H9 (cell line): Measurements from ENCODE around the gene CREB5. TPM values are rescaled to one million over a fixed set of nuclear protein-coding genes. Genes with fewer than 3 reads are reported as not detected.

Experiments
- DNase-seq: peaks from one replicate; pipeline ENCODE4 v3.0.0-alpha.2; 2017
- H2AFZ ChIP-seq: one replicate; pipeline ENCODE4 v1.6.1; 2013; ENCODE audit warnings: mild to moderate bottlenecking, low read length, control low read depth, moderate library complexity
- H2AK5ac ChIP-seq: 2 replicates; pipeline ENCODE4 v1.6.1; 2013; ENCODE audit warnings: low read length, control low read depth, mixed read lengths; ENCODE audit not compliant: insufficient read length
- H2BK120ac ChIP-seq: one replicate; pipeline ENCODE4 v1.6.1; 2013; ENCODE audit warnings: low read depth, mild to moderate bottlenecking, low read length, control low read depth, inconsistent platforms; ENCODE audit not compliant: poor library complexity, severe bottlenecking
- H2BK12ac ChIP-seq: 2 replicates; pipeline ENCODE4 v1.6.1; 2013; ENCODE audit warnings: low read length, control low read depth, mixed read lengths, low read depth; ENCODE audit not compliant: insufficient read length
- H2BK15ac ChIP-seq: 2 replicates; pipeline ENCODE4 v1.6.1; 2013; ENCODE audit warnings: low read depth, low read length, control low read depth
- H2BK20ac ChIP-seq: one replicate; pipeline ENCODE4 v1.6.1; 2013; ENCODE audit warnings: low read depth, mild to moderate bottlenecking, low read length, control low read depth, inconsistent platforms; ENCODE audit not compliant: poor library complexity, severe bottlenecking
- H2BK5ac ChIP-seq: 2 replicates; pipeline ENCODE4 v1.6.1; 2013; ENCODE audit warnings: low read length, control low read depth, mixed read lengths; ENCODE audit not compliant: insufficient read length
- H3K14ac ChIP-seq: 2 replicates; pipeline ENCODE4 v1.6.1; 2013; ENCODE audit warnings: low read length, control low read depth; ENCODE audit not compliant: insufficient read depth
- H3K18ac ChIP-seq: 2 replicates; pipeline ENCODE4 v1.6.1; 2013; ENCODE audit warnings: low read depth, mild to moderate bottlenecking, mixed read lengths, low read length, control low read depth; ENCODE audit not compliant: insufficient read length
- H3K23ac ChIP-seq: 2 replicates; pipeline ENCODE4 v1.6.1; 2013; ENCODE audit warnings: low read length, control low read depth, mixed read lengths, low read depth; ENCODE audit not compliant: insufficient read length
- H3K23me2 ChIP-seq: 2 replicates; pipeline ENCODE4 v1.6.1; 2013; ENCODE audit warnings: low read depth, mild to moderate bottlenecking, mixed read lengths, low read length, control low read depth; ENCODE audit not compliant: insufficient read length, poor library complexity, severe bottlenecking
- H3K27ac ChIP-seq: 2 replicates; pipeline ENCODE4 v1.5.1; 2013; ENCODE audit warnings: low read length, control low read depth, mixed read lengths, low read depth; ENCODE audit not compliant: insufficient read length
- H3K27me3 ChIP-seq: 2 replicates; pipeline ENCODE4 v1.6.1; 2013; ENCODE audit warnings: low read length, control low read depth, inconsistent platforms; ENCODE audit not compliant: insufficient read depth
- H3K4ac ChIP-seq: 2 replicates; pipeline ENCODE4 v1.6.1; 2013; ENCODE audit warnings: low read depth, mild to moderate bottlenecking, control low read depth, inconsistent platforms, low read length, moderate library complexity
- H3K4me1 ChIP-seq: 2 replicates; pipeline ENCODE4 v1.6.1; 2013; ENCODE audit warnings: low read length, control low read depth, inconsistent platforms; ENCODE audit not compliant: insufficient read depth
- H3K4me2 ChIP-seq: 2 replicates; pipeline ENCODE4 v1.6.1; 2013; ENCODE audit warnings: low read length, control low read depth, mixed read lengths; ENCODE audit not compliant: insufficient read length, insufficient read depth
- H3K56ac ChIP-seq: 2 replicates; pipeline ENCODE4 v1.6.1; 2013; ENCODE audit warnings: low read depth, mild to moderate bottlenecking, mixed read lengths, low read length, control low read depth; ENCODE audit not compliant: insufficient read length
- H3K79me1 ChIP-seq: 2 replicates; pipeline ENCODE4 v1.6.1; 2013; ENCODE audit warnings: low read depth, mild to moderate bottlenecking, moderate library complexity, low read length, control low read depth, inconsistent platforms; ENCODE audit not compliant: insufficient read depth, poor library complexity, severe bottlenecking
- H3K79me2 ChIP-seq: 2 replicates; pipeline ENCODE4 v1.6.1; 2013; ENCODE audit warnings: low read length, control low read depth, inconsistent platforms; ENCODE audit not compliant: insufficient read depth
- H3K9ac ChIP-seq: 2 replicates; pipeline ENCODE4 v1.6.1; 2013; ENCODE audit warnings: low read length, control low read depth, mixed read lengths; ENCODE audit not compliant: insufficient read length; ENCODE audit errors: extremely low read depth
- H3K9me3 ChIP-seq: one replicate; pipeline ENCODE4 v1.6.1; 2013; ENCODE audit warnings: low read depth, low read length, inconsistent platforms; ENCODE audit not compliant: control insufficient read depth
- H3T11ph ChIP-seq: one replicate; pipeline ENCODE4 v1.6.1; 2013; ENCODE audit warnings: mild to moderate bottlenecking, low read length, control low read depth, inconsistent platforms
- H4K20me1 ChIP-seq: one replicate; pipeline ENCODE4 v1.6.1; 2013; ENCODE audit not compliant: control insufficient read depth, insufficient read length, insufficient read depth
- H4K5ac ChIP-seq: 2 replicates; pipeline ENCODE4 v1.6.1; 2013; ENCODE audit warnings: low read depth, mild to moderate bottlenecking, mixed read lengths, low read length, control low read depth; ENCODE audit not compliant: insufficient read length
- H4K8ac ChIP-seq: replicated peaks from 2 replicates; pipeline ENCODE4 v1.6.1; 2013; ENCODE audit warnings: low read length, control low read depth, mixed read lengths, low read depth; ENCODE audit not compliant: insufficient read length
- H4K91ac ChIP-seq: 2 replicates; pipeline ENCODE4 v1.6.1; 2013; ENCODE audit warnings: low read depth, mild to moderate bottlenecking, moderate library complexity, mixed read lengths, low read length, control low read depth; ENCODE audit not compliant: insufficient read length
- H3K27ac Mint-ChIP-seq, 3 experiments: 2 replicates in 2 of 3; 3 replicates in 1 of 3; pipeline ENCODE4 v1.8.0; 2020 to 2021; ENCODE audit warnings: mixed read lengths in 3 of 3, mild to moderate bottlenecking in 1 of 3, moderate library complexity in 1 of 3
- H3K27me3 Mint-ChIP-seq: 2 replicates; pipeline ENCODE4 v1.8.0; 2021; ENCODE audit warnings: low read depth, mild to moderate bottlenecking, moderate library complexity, mixed read lengths
- H3K36me3 Mint-ChIP-seq, 3 experiments: 2 replicates in 2 of 3; 3 replicates in 1 of 3; pipeline ENCODE4 v1.8.0; 2020 to 2021; ENCODE audit warnings: low read depth in 3 of 3, mixed read lengths in 3 of 3; ENCODE audit not compliant: insufficient read depth in 1 of 3
- H3K4me1 Mint-ChIP-seq, 2 experiments: 2 replicates each; pipeline ENCODE4 v1.8.0; 2020; ENCODE audit warnings: mixed read lengths in 2 of 2
- H3K4me3 Mint-ChIP-seq, 2 experiments: 2 replicates in 1 of 2; 3 replicates in 1 of 2; pipeline ENCODE4 v1.8.0; 2020 to 2021; ENCODE audit warnings: mild to moderate bottlenecking in 2 of 2, mixed read lengths in 2 of 2, moderate library complexity in 1 of 2
- H3K9me3 Mint-ChIP-seq, 2 experiments: 2 replicates in 1 of 2; 3 replicates in 1 of 2; pipeline ENCODE4 v1.8.0; 2020; ENCODE audit warnings: mild to moderate bottlenecking in 2 of 2, mixed read lengths in 2 of 2, moderate library complexity in 1 of 2
- CTCF ChIP-seq: fragments of 200-600 bp; sonication (generic); conservative IDR thresholded peaks from 3 replicates; pipeline ENCODE4 v1.8.0; 2021; ENCODE audit warnings: antibody characterized with exemption, mild to moderate bottlenecking
- WGBS: extraction: QIAGEN DNeasy Blood & Tissue Kit; methylation state at CpG from one replicate; pipeline ENCODE4 v1.1.7; 2013; ENCODE audit warnings: missing lambda C conversion rate, low lambda C conversion rate, mixed read lengths; ENCODE audit not compliant: insufficient read length; ENCODE audit errors: extremely low coverage; 5-methylcytosine and 5-hydroxymethylcytosine counted together
- total RNA-seq: library from RNA; stranded (reverse); gene quantifications from 2 replicates; pipeline ENCODE4 v1.2.1, GENCODE V29; 2021

The CREB5 gene
- total RNA-seq, 1 experiment from 2014 or later, result 4.0 TPM

DNA sequence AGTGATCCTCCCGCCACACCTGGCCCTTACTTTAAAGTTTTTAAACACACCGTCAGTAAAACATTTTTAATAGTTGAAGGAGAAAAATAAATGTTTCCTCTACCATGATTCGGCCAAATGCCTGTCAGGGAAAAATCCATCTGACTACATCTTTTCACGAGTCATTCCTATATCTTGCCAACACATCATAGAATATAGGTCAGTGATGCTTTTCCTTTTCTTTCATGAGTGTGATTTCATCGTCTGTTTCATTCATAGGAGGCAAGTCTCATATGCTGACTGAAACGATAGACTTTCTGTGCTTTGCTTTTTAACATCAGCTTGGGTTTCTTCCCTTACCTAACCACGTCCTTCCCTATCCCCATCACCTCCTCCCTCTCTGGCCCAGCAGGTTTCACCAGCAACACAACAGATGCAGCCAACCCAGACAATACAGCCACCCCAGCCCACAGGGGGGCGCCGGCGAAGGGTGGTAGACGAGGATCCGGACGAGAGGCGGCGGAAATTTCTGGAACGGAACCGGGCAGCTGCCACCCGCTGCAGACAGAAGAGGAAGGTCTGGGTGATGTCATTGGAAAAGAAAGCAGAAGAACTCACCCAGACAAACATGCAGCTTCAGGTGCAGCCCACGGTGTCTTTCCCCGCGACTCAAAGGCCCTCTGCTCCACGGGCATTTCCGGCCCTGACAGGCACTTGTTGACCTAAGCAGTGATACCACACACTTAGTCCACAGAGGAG is 396.6 kb downstream of the CREB5 start:
- H3K23me2 ChIP-seq, result no peaks in the 10 kb centered on the region
- no peak overlapping the region for H3K4me2 ChIP-seq
- H2BK12ac ChIP-seq, result no peak overlapping the region
- H3K27me3 ChIP-seq, result no peaks in the 10 kb centered on the region
- no peak overlapping the region for H3K4me3 Mint-ChIP-seq
- H2BK15ac ChIP-seq, result no peak overlapping the region
- no peak overlapping the region for H2BK120ac ChIP-seq
- no peak overlapping the region for H3K23ac ChIP-seq
- H4K20me1 ChIP-seq, result no peaks in the 10 kb centered on the region
- no peaks in the 10 kb centered on the region for H3K79me2 ChIP-seq
- H2BK20ac ChIP-seq, result no peak overlapping the region
- H3K9me3 ChIP-seq, result no peaks in the 10 kb centered on the region
- H3K27ac ChIP-seq, result no peak overlapping the region
- H3K4me1 ChIP-seq, result no peaks in the 10 kb centered on the region
- H3K14ac ChIP-seq, result no peak overlapping the region; the same call in 1 of the 2 replicates
- H4K8ac ChIP-seq, result no peak overlapping the region
- no peak overlapping the region for H3K4ac ChIP-seq
- H4K91ac ChIP-seq, result no peak overlapping the region
- TF ChIP-seq CTCF, result peak; percentile 37; the same call in 2 of the 3 replicates
- no peaks in the 10 kb centered on the region for H3K27me3 Mint-ChIP-seq
- no peak overlapping the region for H3K18ac ChIP-seq
- no peak overlapping the region for H2AK5ac ChIP-seq
- H3T11ph ChIP-seq, result no peak overlapping the region
- no peak overlapping the region for H3K56ac ChIP-seq
- no peaks in the 10 kb centered on the region for H3K79me1 ChIP-seq
- WGBS, result no CpG with 5 or more reads among the region's 23 CpGs
- H3K27ac Mint-ChIP-seq, result no peak overlapping the region; a peak in 1 of 7 replicates
- peaks cover 13 to 14% of the 10 kb centered on the region in 2 experiments for H3K4me1 Mint-ChIP-seq
- H3K9ac ChIP-seq, result no peak overlapping the region
- no peaks in the 10 kb centered on the region; a peak in 1 of 7 replicates for H3K36me3 Mint-ChIP-seq
- H4K5ac ChIP-seq, result no peak overlapping the region
- DNase-seq, result peak; percentile 60
- no peaks in the 10 kb centered on the region for H3K9me3 Mint-ChIP-seq
- no peak overlapping the region for H2BK5ac ChIP-seq
- no peak overlapping the region for H2AFZ ChIP-seq
